AG04449 (cell line): ENCODE results near the gene ZNF598.

Experiments
- CTCF ChIA-PET: fragments of 350-600 bp; formaldehyde crosslinking; extraction: SDS; loops from one replicate; lab custom pipeline; 2021; ENCODE audit warnings: antibody characterized with exemption; lab: Yijun Ruan, JAX
- POLR2A ChIA-PET: fragments of 400-600, 350-600 bp; formaldehyde crosslinking; extraction: SDS; loops from one replicate; lab custom pipeline; 2020; ENCODE audit warnings: antibody characterized with exemption, inconsistent platforms; lab: Yijun Ruan, JAX
- DNase-seq: peaks from one replicate; pipeline ENCODE4 v3.0.0-alpha.2; 2010; ENCODE audit warnings: low read depth, low spot score
- H3K4me3 ChIP-seq: 2 replicates; pipeline ENCODE4 v1.5.1; 2011; ENCODE audit warnings: low read depth, mild to moderate bottlenecking, control low read depth, low read length
- CTCF ChIP-seq: IDR thresholded peaks from one replicate; pipeline ENCODE4 v1.5.1; 2011; ENCODE audit warnings: mild to moderate bottlenecking, moderate library complexity, low read length, control low read depth, inconsistent platforms; ENCODE audit not compliant: insufficient read depth; ENCODE audit errors: missing control alignments

Gene ZNF598

DNA sequence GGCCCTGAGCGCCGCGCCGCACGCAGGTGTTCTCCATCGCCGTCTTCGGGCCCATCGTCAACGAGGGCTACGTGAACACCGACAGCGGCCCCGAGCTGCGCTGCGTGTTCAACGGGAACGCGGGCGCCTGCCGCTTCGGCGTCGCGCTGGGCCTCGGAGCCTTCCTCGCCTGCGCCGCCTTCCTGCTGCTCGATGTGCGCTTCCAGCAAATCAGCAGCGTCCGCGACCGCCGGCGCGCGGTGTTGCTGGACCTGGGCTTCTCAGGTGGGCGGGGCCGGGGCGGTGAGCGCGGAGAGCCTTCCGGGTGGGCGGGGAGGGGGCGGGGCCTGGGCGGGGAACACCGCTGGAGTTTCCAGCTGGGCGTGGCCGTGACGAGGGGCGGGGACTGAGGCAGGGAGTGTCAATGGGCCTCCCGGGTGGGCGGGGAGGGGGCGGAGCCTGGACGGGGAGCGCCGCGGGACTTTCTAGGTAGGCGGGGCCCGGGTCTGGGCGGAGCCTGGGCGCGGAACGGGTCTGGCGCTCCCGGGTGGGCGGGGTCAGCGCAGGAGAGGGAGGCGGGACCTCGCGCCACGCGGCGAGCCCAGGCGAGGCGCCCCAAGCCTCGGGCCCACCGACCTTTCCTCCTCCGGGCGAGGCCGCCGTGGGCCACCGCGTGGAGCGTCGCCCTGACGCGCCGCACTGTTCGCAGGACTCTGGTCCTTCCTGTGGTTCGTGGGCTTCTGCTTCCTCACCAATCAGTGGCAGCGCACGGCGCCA lies 17.5 kb downstream of the ZNF598 start:
- DNase-seq: no peak
- no peak for TF ChIP-seq CTCF
- H3K4me3 ChIP-seq: peak overlapping the region; percentile 50
- ChIA-PET POLR2A (interaction anchor here (0.8 to 2.3 kb wide), 2 partner anchors 27 to 163 kb away, joined by 3 to 8 read pairs; partner anchors contain the start of genes RPS2 and TRAF7), CTCF (interaction anchor here (16.4 kb wide), 1 partner anchor 11 kb away, joined by 163 read pairs; no protein-coding TSS in a partner anchor)

GRCh38 chr16:1991588-1991947 lies 18.1 kb downstream of the ZNF598 start:
- POLR2A ChIA-PET: interaction anchor here (0.8 to 2.3 kb wide), 2 partner anchors 27 to 164 kb away, joined by 3 to 8 read pairs; partner anchors contain the start of genes RPS2 and TRAF7
- no peak for DNase-seq
- peak overlapping the region; percentile 50 for H3K4me3 ChIP-seq
- no peak for TF ChIP-seq CTCF
- CTCF ChIA-PET: interaction anchor here (0.5 to 16.4 kb wide), 2 partner anchors 11 to 148 kb away, joined by 3 to 163 read pairs; no protein-coding TSS in a partner anchor

GRCh38 chr16:1991135-1991551 lies 18.5 kb downstream of the ZNF598 start:
- no peak for DNase-seq
- no peak for TF ChIP-seq CTCF
- POLR2A ChIA-PET: interaction anchor here (0.8 to 2.3 kb wide), 2 partner anchors 26 to 164 kb away, joined by 3 to 8 read pairs; partner anchors contain the start of genes RPS2 and TRAF7
- CTCF ChIA-PET: interaction anchor here (0.5 to 16.4 kb wide), 2 partner anchors 12 to 148 kb away, joined by 3 to 163 read pairs; no protein-coding TSS in a partner anchor
- H3K4me3 ChIP-seq: no peak overlapping the region

DNA sequence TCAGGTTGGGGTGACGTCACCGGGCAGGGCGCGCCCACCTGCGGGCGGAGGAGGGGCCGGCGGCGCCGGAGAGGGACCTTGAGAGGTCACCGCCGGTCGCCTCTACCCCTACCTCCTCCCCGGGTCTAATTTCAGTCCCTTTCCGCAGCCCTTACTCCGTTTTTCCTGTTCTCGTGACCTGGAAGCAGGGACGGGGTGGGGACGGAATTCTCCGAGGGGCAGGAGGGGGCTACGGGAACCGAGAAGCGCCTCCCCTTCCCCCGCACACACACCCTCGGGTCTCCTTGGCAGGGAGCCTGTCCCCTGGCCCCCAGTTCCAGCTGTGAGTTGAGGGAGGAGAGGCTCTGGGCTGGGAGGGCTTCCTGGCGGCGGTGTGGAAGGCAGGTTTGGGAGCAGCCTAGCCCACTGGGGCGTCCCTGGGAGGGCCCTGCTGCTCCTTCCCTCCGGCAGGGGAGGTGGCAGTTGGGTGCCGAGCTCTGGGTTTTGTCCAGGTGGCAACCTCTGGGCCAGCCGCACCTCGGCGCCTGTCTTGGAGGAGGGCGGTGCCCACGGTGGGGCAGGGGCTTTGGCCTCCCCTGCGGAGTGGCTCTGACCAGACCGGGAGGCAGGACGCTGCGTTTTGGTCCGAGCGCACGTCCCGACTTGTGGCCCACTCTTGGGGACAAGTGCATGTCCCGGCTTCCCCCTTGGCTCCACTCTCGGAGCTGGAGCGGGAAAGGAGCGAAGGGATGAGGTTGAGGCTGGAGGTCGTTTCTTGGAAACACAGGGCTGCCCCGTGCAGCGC lies 19.1 kb downstream of the ZNF598 start:
- POLR2A ChIA-PET: interaction anchor here (2.3 kb wide), 1 partner anchor 26 kb away, joined by 8 read pairs; the partner anchor contains the start of gene RPS2
- CTCF ChIA-PET: interaction anchor here (16.4 kb wide), 1 partner anchor 12 kb away, joined by 163 read pairs; no protein-coding TSS in a partner anchor
- no peak overlapping the region for H3K4me3 ChIP-seq
- no peak for DNase-seq
- TF ChIP-seq CTCF: no peak

DNA sequence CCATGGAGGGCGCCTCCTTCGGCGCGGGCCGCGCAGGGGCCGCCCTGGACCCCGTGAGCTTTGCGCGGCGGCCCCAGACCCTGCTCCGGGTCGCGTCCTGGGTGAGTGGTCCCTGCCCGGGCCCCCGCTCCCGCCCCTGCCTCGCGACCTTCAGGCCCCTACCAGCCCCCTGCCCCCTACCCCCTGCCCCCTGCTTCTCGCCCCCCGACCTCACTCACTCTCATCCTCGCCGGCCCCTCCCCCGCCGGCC lies 19.6 kb downstream of the ZNF598 start:
- CTCF ChIA-PET: interaction anchor here (16.4 kb wide), 1 partner anchor 13 kb away, joined by 163 read pairs; no protein-coding TSS in a partner anchor
- TF ChIP-seq CTCF: no peak
- DNase-seq: no peak
- H3K4me3 ChIP-seq: no peak overlapping the region; the same call in 1 of the 2 replicates
- POLR2A ChIA-PET: interaction anchor here (2.3 kb wide), 1 partner anchor 25 kb away, joined by 8 read pairs; the partner anchor contains the start of gene RPS2
